ENCODE data around the gene TDRD7.
A peak's percentile ranks its signal among the peaks of the same experiment; 100 is the strongest.
"Not testable (repeated sequence)": the region's sequence is repeated elsewhere in the genome, so short reads cannot be mapped to it uniquely, and the experiment has no call there.

Gene TDRD7

GRCh38 chr9:97427885-97428284 is 16.0 kb downstream of the TDRD7 start:
- DNase-seq (ENCODE audit: low spot score): no peak

GRCh38 chr9:97430316-97431043 is 18.6 kb downstream of the TDRD7 start:
- DNase-seq (ENCODE audit: low spot score): no peak

GRCh38 chr9:97431044-97431441 is 19.1 kb downstream of the TDRD7 start:
- no peak for DNase-seq (ENCODE audit: low spot score)

GRCh38 chr9:97431549-97432143 is 19.8 kb downstream of the TDRD7 start:
- DNase-seq (ENCODE audit: low spot score): no peak

GRCh38 chr9:97437051-97437600 is 25.2 kb downstream of the TDRD7 start:
- no peak for DNase-seq (ENCODE audit: low spot score)

- no peak for DNase-seq (ENCODE audit: low spot score)
Measured at GRCh38 chr9:97438257-97438656, 26.4 kb downstream of the TDRD7 start.

- no peak for DNase-seq (ENCODE audit: low spot score)
Measured at GRCh38 chr9:97438666-97439065, 26.8 kb downstream of the TDRD7 start.

- DNase-seq (ENCODE audit: low spot score): no peak
Measured at GRCh38 chr9:97440160-97440559, 28.3 kb downstream of the TDRD7 start.

GRCh38 chr9:97441729-97442128 is 29.8 kb downstream of the TDRD7 start:
- no peak for DNase-seq (ENCODE audit: low spot score)

- DNase-seq (ENCODE audit: low spot score): no peak
Measured at GRCh38 chr9:97445119-97445701, 33.3 kb downstream of the TDRD7 start.

- no peak for DNase-seq (ENCODE audit: low spot score)
Measured at GRCh38 chr9:97447001-97447400, 35.1 kb downstream of the TDRD7 start.

GRCh38 chr9:97453573-97453972 is 41.7 kb downstream of the TDRD7 start:
- not testable (repeated sequence) for DNase-seq (ENCODE audit: low spot score)

- not testable (repeated sequence) for DNase-seq (ENCODE audit: low spot score)
Measured at GRCh38 chr9:97456841-97457240, 44.9 kb downstream of the TDRD7 start.

GRCh38 chr9:97459326-97459725 is 47.4 kb downstream of the TDRD7 start:
- DNase-seq (ENCODE audit: low spot score): no peak

GRCh38 chr9:97462159-97462558 is 50.3 kb downstream of the TDRD7 start:
- no peak for DNase-seq (ENCODE audit: low spot score)

GRCh38 chr9:97462914-97463313 is 51.0 kb downstream of the TDRD7 start:
- no peak for DNase-seq (ENCODE audit: low spot score)

GRCh38 chr9:97468658-97469448 is 57.0 kb downstream of the TDRD7 start:
- DNase-seq (ENCODE audit: low spot score): peak; percentile 77

GRCh38 chr9:97470076-97470475 is 58.2 kb downstream of the TDRD7 start:
- DNase-seq (ENCODE audit: low spot score): no peak

- DNase-seq (ENCODE audit: low spot score): no peak
Measured at GRCh38 chr9:97473717-97474116, 61.8 kb downstream of the TDRD7 start.

- DNase-seq (ENCODE audit: low spot score): no peak
Measured at GRCh38 chr9:97474372-97474925, 62.6 kb downstream of the TDRD7 start.

- DNase-seq (ENCODE audit: low spot score): no peak
Measured at GRCh38 chr9:97475059-97475458, 63.2 kb downstream of the TDRD7 start.
